HEK293 (cell line): ENCODE measurements around the gene BMS1.

Source experiments
- CTCF ChIP-seq: fragments of 450-650 bp; formaldehyde crosslinking; IDR thresholded peaks from 2 replicates; pipeline ENCODE4 v1.5.1; 2016; ENCODE audit warnings: missing biosample characterization, missing genetic modification characterization
- EGR2 ChIP-seq: fragments of 450-650 bp; formaldehyde crosslinking; IDR thresholded peaks from 2 replicates; pipeline ENCODE4 v1.5.1; 2016; ENCODE audit warnings: low read depth, missing biosample characterization, missing genetic modification characterization
- PBX3 ChIP-seq: sonication (generic); formaldehyde crosslinking; IDR thresholded peaks from 2 replicates; pipeline ENCODE4 v1.8.1; 2022; ENCODE audit warnings: mild to moderate bottlenecking, moderate library complexity, missing genetic modification reagents
- ZBTB21 ChIP-seq: fragments of 450-650 bp; formaldehyde crosslinking; IDR thresholded peaks from 2 replicates; pipeline ENCODE4 v1.5.1; 2017; ENCODE audit warnings: missing biosample characterization, missing genetic modification characterization
- ZBTB44 ChIP-seq: fragments of 450-650 bp; IDR thresholded peaks from 2 replicates; pipeline ENCODE4 v1.5.1; 2018; ENCODE audit warnings: missing biosample characterization, mild to moderate bottlenecking, missing genetic modification characterization
- ZBTB7A ChIP-seq: fragments of 450-650 bp; formaldehyde crosslinking; IDR thresholded peaks from 2 replicates; pipeline ENCODE4 v1.5.1; 2016; ENCODE audit warnings: low read depth, missing biosample characterization, missing genetic modification characterization
- ZNF214 ChIP-seq: fragments of 450-650 bp; formaldehyde crosslinking; IDR thresholded peaks from 2 replicates; pipeline ENCODE4 v1.5.1; 2017; ENCODE audit warnings: missing biosample characterization, mild to moderate bottlenecking, missing genetic modification characterization, borderline replicate concordance
- ZNF23 ChIP-seq: fragments of 450-650 bp; formaldehyde crosslinking; IDR thresholded peaks from 2 replicates; pipeline ENCODE4 v1.5.1; 2016; ENCODE audit warnings: missing biosample characterization, missing genetic modification characterization, borderline replicate concordance
- ZNF24 ChIP-seq: fragments of 450-650 bp; formaldehyde crosslinking; IDR thresholded peaks from 2 replicates; pipeline ENCODE4 v1.5.1; 2016; ENCODE audit warnings: missing biosample characterization, missing genetic modification characterization
- ZNF561 ChIP-seq: fragments of 450-650 bp; IDR thresholded peaks from 2 replicates; pipeline ENCODE4 v1.5.1; 2018; ENCODE audit warnings: missing biosample characterization, missing genetic modification characterization, borderline replicate concordance
- ZNF692 ChIP-seq: fragments of 450-650 bp; formaldehyde crosslinking; IDR thresholded peaks from 2 replicates; pipeline ENCODE4 v1.5.1; 2016; ENCODE audit warnings: missing biosample characterization, missing genetic modification characterization

GRCh38 chr10:42872865-42873435, 90.4 kb downstream of the BMS1 start:
- TF ChIP-seq CTCF (tag by site-specific recombination) (no peak), EGR2 (tag by site-specific recombination) (no peak), ZBTB44 (tag by site-specific recombination) (no peak), ZNF24 (no peak), ZNF214 (no peak), ZBTB7A (tag by site-specific recombination) (no peak), ZNF23 (tag by site-specific recombination) (no peak), ZNF692 (tag by site-specific recombination) (no peak), ZNF561 (no peak), ZBTB21 (tag by site-specific recombination) (no peak), PBX3 (CRISPR knock-in tag) (no peak)
